Stimulated activated CD4-positive, alpha-beta T cell treated with anti-CD3 and anti-CD28 coated beads, Interleukin-12 subunit alpha, Interleukin-12 subunit beta, amount 100 ng/mL, for 24 hours (primary cell): Measurements from ENCODE around the gene HSPA6.
"Not testable (repeated sequence)": the region's sequence is repeated elsewhere in the genome, so short reads cannot be mapped to it uniquely, and the experiment has no call there.

ENCODE experiments used
- DNase-seq, 2 experiments: peaks; one replicate each; pipeline ENCODE4 v3.0.0-alpha.2; 2020; ENCODE audit warnings: low read depth in 2 of 2

The HSPA6 gene

GRCh38 chr1:161523817-161524741 is at the start of gene HSPA6:
HSPA6 (plus strand) TSS chr1:161524540; CDS start chr1:161524659, 119 bp downstream.
- DNase-seq: peak; percentile 72

GRCh38 chr1:161477711-161478110 is 46.6 kb upstream of the HSPA6 start:
- DNase-seq: not testable (repeated sequence)

GRCh38 chr1:161478985-161479384 is 45.4 kb upstream of the HSPA6 start:
- DNase-seq: no peak

- no peak for DNase-seq
Measured at GRCh38 chr1:161480381-161481035, 43.8 kb upstream of the HSPA6 start.

GRCh38 chr1:161481624-161482392 is 42.5 kb upstream of the HSPA6 start:
- no peak for DNase-seq

GRCh38 chr1:161482610-161483009 is 41.7 kb upstream of the HSPA6 start:
- DNase-seq: no peak

GRCh38 chr1:161483361-161483760 is 41.0 kb upstream of the HSPA6 start:
- DNase-seq: no peak

- DNase-seq: no peak
Measured at GRCh38 chr1:161484613-161485012, 39.7 kb upstream of the HSPA6 start.

GRCh38 chr1:161486806-161487741 is 37.3 kb upstream of the HSPA6 start:
- DNase-seq: no peak

GRCh38 chr1:161491472-161491871 is 32.9 kb upstream of the HSPA6 start:
- DNase-seq: no peak

GRCh38 chr1:161492827-161493226 is 31.5 kb upstream of the HSPA6 start:
- DNase-seq: no peak

GRCh38 chr1:161494091-161494735 is 30.1 kb upstream of the HSPA6 start:
- no peak for DNase-seq

GRCh38 chr1:161495490-161495889 is 28.9 kb upstream of the HSPA6 start:
- DNase-seq: no peak

- no peak for DNase-seq
Measured at GRCh38 chr1:161497961-161498360, 26.4 kb upstream of the HSPA6 start.

GRCh38 chr1:161498646-161499045 is 25.7 kb upstream of the HSPA6 start:
- no peak for DNase-seq

- no peak for DNase-seq
Measured at GRCh38 chr1:161499099-161500039, 25.0 kb upstream of the HSPA6 start.

GRCh38 chr1:161501234-161501633 is 23.1 kb upstream of the HSPA6 start:
- no peak for DNase-seq

- DNase-seq: no peak
Measured at GRCh38 chr1:161502181-161502580, 22.2 kb upstream of the HSPA6 start.

- DNase-seq: no peak
Measured at GRCh38 chr1:161502641-161503393, 21.5 kb upstream of the HSPA6 start.
